ENCODE data around the gene PCDHGB3. TPM values are rescaled to one million over a fixed set of nuclear protein-coding genes. Genes with fewer than 3 reads are reported as not detected.
"Not testable (repeated sequence)": the region's sequence is repeated elsewhere in the genome, so short reads cannot be mapped to it uniquely, and the experiment has no call there.

PCDHGB3 gene
- total RNA-seq, 1 donor from 2014 or later: 2.6 TPM

DNA sequence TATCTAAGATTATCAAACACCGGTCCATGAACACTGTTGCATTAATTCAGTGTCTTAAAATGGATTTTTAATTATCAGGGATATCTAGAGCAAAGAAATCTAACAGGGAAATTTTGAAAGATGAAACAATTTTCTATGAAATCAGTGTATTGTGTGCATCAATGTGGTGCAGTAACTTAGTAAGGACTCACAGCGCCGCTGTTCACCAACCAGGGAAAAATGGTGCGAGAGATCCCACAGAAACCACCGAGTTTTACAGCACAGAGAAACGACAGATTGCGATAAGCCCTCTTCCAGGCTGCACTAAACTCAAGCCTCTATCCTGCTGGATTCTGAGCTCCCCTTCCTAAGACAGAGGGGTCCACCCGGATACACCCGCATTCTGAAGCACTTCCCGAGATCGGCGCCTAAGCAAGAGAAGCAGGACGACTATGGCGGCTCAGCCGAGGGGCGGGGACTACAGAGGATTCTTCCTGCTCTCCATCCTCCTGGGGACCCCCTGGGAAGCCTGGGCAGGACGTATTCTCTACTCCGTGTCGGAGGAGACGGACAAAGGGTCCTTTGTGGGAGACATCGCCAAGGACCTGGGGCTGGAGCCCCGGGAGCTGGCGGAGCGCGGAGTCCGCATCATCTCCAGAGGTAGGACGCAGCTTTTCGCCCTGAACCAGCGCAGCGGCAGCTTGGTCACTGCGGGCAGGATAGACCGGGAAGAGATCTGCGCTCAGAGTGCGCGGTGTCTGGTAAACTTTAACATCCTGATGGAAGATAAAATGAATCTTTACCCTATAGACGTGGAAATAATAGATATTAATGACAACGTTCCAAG, 12.6 kb downstream of the PCDHGB3 start, which contains the start of gene PCDHGA7:
Gene PCDHGA7 (plus strand): TSS at position 274 of the 826 bp plus-strand sequence. CDS start 158 bp downstream, at position 432.
- peaks cover 15% of the 10 kb centered on the region for H3K9me3 Mint-ChIP-seq
- H3K4me1 Mint-ChIP-seq: no peaks in the 10 kb centered on the region
- no peak within 1 kb of the TSS for H3K27ac Mint-ChIP-seq
- ATAC-seq (ENCODE audit: low read depth) (no peak), DNase-seq (no peak)
- CTCF ChIA-PET: no interaction called here
- H3K4me3 Mint-ChIP-seq: peak within 1 kb of the TSS; percentile 76
- intact Hi-C loops (cut with micrococcal nuclease): no loop called here
- TF ChIP-seq, protein P1, sequence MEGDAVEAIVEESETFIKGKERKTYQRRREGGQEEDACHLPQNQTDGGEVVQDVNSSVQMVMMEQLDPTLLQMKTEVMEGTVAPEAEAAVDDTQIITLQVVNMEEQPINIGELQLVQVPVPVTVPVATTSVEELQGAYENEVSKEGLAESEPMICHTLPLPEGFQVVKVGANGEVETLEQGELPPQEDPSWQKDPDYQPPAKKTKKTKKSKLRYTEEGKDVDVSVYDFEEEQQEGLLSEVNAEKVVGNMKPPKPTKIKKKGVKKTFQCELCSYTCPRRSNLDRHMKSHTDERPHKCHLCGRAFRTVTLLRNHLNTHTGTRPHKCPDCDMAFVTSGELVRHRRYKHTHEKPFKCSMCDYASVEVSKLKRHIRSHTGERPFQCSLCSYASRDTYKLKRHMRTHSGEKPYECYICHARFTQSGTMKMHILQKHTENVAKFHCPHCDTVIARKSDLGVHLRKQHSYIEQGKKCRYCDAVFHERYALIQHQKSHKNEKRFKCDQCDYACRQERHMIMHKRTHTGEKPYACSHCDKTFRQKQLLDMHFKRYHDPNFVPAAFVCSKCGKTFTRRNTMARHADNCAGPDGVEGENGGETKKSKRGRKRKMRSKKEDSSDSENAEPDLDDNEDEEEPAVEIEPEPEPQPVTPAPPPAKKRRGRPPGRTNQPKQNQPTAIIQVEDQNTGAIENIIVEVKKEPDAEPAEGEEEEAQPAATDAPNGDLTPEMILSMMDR (IDR thresholded peaks at IDR 0.05): no peak
- H3K36me3 Mint-ChIP-seq (ENCODE audit: low read depth): peaks cover 2% of the 10 kb centered on the region
- peaks cover 51% of the 10 kb centered on the region for H3K27me3 Mint-ChIP-seq
- POLR2A ChIA-PET: no interaction called here

DNA sequence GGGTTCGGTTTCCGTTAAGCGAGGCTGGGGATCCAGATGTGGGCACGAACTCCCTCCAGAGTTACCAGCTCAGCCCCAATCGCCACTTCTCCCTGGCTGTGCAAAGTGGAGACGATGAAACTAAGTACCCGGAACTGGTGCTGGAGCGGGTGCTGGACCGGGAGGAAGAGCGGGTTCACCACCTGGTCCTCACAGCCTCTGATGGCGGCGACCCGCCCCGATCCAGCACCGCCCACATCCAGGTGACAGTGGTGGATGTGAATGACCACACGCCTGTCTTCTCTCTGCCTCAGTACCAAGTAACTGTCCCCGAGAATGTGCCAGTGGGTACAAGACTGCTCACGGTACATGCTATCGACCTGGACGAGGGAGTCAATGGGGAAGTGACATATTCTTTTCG, 13.3 kb downstream of the PCDHGB3 start:
- TF ChIP-seq, protein P1 (IDR thresholded peaks at IDR 0.05): no peak
- H3K27me3 Mint-ChIP-seq: peaks cover 53% of the 10 kb centered on the region
- H3K27ac Mint-ChIP-seq: no peak overlapping the region
- no peak for ATAC-seq (ENCODE audit: low read depth)
- H3K4me3 Mint-ChIP-seq: no peak overlapping the region
- H3K4me1 Mint-ChIP-seq: no peaks in the 10 kb centered on the region
- CTCF ChIA-PET: no interaction called here
- H3K36me3 Mint-ChIP-seq (ENCODE audit: low read depth): peaks cover 2% of the 10 kb centered on the region
- no peak for DNase-seq
- H3K9me3 Mint-ChIP-seq: peaks cover 16% of the 10 kb centered on the region
- intact Hi-C loops (cut with micrococcal nuclease): no loop called here
- POLR2A ChIA-PET: no interaction called here

DNA sequence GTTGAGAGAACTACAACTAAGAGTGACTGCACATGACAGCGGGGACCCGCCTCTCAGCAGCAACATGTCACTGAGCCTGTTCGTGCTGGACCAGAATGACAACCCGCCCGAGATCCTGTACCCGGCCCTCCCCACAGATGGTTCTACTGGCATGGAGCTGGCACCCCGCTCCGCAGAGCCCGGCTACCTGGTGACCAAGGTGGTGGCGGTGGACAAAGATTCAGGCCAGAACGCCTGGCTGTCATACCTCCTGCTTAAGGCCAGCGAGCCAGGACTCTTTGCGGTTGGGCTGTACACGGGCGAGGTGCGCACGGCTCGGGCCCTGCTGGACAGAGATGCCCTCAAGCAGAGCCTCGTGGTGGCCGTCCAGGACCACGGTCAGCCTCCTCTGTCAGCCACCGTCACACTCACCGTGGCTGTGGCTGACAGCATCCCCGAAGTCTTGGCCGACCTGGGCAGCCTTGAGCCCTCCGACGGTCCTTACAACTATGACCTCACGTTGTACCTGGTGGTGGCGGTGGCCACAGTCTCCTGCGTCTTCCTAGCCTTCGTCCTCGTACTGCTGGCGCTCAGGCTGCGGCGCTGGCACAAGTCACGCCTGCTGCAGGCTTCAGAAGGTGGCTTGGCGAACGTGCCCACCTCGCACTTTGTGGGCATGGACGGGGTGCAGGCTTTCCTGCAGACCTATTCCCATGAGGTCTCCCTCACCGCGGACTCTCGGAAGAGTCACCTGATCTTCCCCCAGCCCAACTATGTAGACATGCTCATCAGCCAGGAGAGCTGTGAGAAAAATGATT, 14.6 kb downstream of the PCDHGB3 start:
- Mint-ChIP-seq H3K4me1 (no peaks in the 10 kb centered on the region), H3K27ac (no peak overlapping the region), H3K9me3 (peaks cover 17% of the 10 kb centered on the region), H3K36me3 (ENCODE audit: low read depth) (peaks cover 4% of the 10 kb centered on the region), H3K4me3 (no peak overlapping the region), H3K27me3 (peaks cover 62% of the 10 kb centered on the region)
- CTCF ChIA-PET: no interaction called here
- POLR2A ChIA-PET: no interaction called here
- no peak for DNase-seq
- TF ChIP-seq, protein P1 (IDR thresholded peaks at IDR 0.05): no peak
- ATAC-seq (ENCODE audit: low read depth): no peak
- intact Hi-C loops (cut with micrococcal nuclease): no loop called here

DNA sequence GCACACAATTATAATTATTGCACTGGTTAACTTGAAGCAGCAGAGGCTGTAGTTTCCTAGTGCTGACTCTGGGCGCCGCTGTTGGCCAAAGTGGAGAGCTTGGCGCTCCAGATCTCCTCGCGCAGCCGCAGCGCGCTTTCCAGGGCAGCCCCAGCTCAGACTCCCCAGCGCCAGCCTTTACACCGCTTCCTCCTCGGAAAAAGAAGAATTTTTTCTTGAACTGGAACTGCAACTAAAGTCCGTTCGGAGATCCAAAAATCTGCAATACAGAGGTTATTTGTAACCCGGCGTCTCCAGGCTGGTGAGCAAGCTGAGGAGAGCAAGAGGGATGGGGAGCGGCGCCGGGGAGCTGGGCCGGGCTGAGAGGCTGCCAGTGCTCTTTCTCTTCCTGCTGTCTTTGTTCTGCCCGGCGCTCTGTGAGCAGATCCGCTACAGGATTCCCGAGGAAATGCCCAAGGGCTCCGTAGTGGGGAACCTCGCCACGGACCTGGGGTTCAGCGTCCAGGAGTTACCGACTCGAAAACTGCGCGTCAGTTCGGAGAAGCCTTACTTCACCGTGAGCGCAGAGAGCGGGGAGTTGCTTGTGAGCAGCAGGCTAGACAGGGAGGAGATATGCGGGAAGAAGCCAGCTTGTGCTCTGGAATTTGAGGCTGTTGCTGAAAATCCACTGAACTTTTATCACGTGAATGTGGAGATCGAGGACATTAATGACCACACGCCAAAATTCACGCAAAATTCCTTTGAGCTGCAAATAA, 17.7 kb downstream of the PCDHGB3 start, which contains the start of gene PCDHGB4:
Gene PCDHGB4 (plus strand): TSS at position 142 of the 755 bp plus-strand sequence. CDS start 187 bp downstream, at position 329.
- H3K4me3 Mint-ChIP-seq: peak within 1 kb of the TSS; percentile 58
- H3K27ac Mint-ChIP-seq; intact Hi-C loops (cut with micrococcal nuclease); DNase-seq; H3K36me3 Mint-ChIP-seq (ENCODE audit: low read depth); POLR2A ChIA-PET; H3K4me1 Mint-ChIP-seq: not testable (repeated sequence)
- ATAC-seq (ENCODE audit: low read depth): peak; percentile 65
- peaks cover 63% of the 10 kb centered on the region for H3K27me3 Mint-ChIP-seq
- CTCF ChIA-PET: interaction anchor here (1.1 kb wide), 1 partner anchor 170 kb away, joined by 4 read pairs; no protein-coding TSS in a partner anchor
- H3K9me3 Mint-ChIP-seq: peaks cover 24% of the 10 kb centered on the region

DNA sequence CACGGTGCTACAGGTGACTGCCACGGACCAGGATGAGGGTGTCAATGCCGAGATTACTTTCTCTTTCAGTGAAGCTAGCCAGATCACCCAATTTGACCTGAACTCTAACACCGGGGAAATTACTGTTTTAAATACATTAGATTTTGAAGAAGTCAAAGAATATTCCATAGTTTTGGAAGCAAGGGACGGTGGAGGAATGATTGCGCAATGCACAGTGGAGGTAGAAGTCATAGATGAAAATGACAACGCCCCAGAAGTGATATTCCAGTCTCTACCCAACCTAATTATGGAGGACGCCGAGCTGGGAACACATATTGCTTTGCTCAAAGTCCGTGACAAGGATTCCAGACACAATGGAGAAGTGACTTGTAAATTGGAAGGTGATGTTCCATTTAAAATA, 18.6 kb downstream of the PCDHGB3 start:
- DNase-seq: no peak
- Mint-ChIP-seq H3K36me3 (ENCODE audit: low read depth) (peaks cover 2% of the 10 kb centered on the region), H3K27ac (no peak overlapping the region), H3K9me3 (peaks cover 29% of the 10 kb centered on the region), H3K27me3 (peaks cover 60% of the 10 kb centered on the region), H3K4me3 (no peak overlapping the region), H3K4me1 (no peaks in the 10 kb centered on the region)
- intact Hi-C loops (cut with micrococcal nuclease): no loop called here
- ChIA-PET POLR2A (no interaction called here), CTCF (no interaction called here)
- no peak for ATAC-seq (ENCODE audit: low read depth)
- TF ChIP-seq, protein P1 (IDR thresholded peaks at IDR 0.05): no peak
